Astrocyte of the spinal cord (primary cell): ENCODE measurements around the gene SLC30A2.
"Not testable (repeated sequence)": the region's sequence is repeated elsewhere in the genome, so short reads cannot be mapped to it uniquely, and the experiment has no call there.

Source experiments
- DNase-seq: peaks from one replicate; pipeline ENCODE4 v3.0.0; 2011; ENCODE audit warnings: low read depth, low spot score
- H3K4me3 ChIP-seq: 2 replicates; pipeline ENCODE4 v1.5.1; 2011; ENCODE audit warnings: low read depth, mild to moderate bottlenecking, low read length, moderate library complexity
- in situ Hi-C: cut with HindIII; loops from 2 replicates; pipeline ENCODE4 v1.10.0; 2017; ENCODE audit warnings: low sequenced_read_pairs
- TF ChIP-seq, protein P1 (sequence below): IDR thresholded peaks from 2 replicates; pipeline ENCODE4 v1.5.1; 2012; ENCODE audit warnings: low read depth, mild to moderate bottlenecking, low read length, inconsistent platforms

The SLC30A2 gene

GRCh38 chr1:26045722-26046245, at the start of gene SLC30A2:
TSS of gene SLC30A2 (minus strand) at chr1:26046118. CDS start at chr1:26045896, 222 bp downstream.
- in situ Hi-C loops: no loop called here
- no peak within 1 kb of the TSS for H3K4me3 ChIP-seq
- TF ChIP-seq, protein P1, sequence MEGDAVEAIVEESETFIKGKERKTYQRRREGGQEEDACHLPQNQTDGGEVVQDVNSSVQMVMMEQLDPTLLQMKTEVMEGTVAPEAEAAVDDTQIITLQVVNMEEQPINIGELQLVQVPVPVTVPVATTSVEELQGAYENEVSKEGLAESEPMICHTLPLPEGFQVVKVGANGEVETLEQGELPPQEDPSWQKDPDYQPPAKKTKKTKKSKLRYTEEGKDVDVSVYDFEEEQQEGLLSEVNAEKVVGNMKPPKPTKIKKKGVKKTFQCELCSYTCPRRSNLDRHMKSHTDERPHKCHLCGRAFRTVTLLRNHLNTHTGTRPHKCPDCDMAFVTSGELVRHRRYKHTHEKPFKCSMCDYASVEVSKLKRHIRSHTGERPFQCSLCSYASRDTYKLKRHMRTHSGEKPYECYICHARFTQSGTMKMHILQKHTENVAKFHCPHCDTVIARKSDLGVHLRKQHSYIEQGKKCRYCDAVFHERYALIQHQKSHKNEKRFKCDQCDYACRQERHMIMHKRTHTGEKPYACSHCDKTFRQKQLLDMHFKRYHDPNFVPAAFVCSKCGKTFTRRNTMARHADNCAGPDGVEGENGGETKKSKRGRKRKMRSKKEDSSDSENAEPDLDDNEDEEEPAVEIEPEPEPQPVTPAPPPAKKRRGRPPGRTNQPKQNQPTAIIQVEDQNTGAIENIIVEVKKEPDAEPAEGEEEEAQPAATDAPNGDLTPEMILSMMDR: no peak
- no peak for DNase-seq

DNA sequence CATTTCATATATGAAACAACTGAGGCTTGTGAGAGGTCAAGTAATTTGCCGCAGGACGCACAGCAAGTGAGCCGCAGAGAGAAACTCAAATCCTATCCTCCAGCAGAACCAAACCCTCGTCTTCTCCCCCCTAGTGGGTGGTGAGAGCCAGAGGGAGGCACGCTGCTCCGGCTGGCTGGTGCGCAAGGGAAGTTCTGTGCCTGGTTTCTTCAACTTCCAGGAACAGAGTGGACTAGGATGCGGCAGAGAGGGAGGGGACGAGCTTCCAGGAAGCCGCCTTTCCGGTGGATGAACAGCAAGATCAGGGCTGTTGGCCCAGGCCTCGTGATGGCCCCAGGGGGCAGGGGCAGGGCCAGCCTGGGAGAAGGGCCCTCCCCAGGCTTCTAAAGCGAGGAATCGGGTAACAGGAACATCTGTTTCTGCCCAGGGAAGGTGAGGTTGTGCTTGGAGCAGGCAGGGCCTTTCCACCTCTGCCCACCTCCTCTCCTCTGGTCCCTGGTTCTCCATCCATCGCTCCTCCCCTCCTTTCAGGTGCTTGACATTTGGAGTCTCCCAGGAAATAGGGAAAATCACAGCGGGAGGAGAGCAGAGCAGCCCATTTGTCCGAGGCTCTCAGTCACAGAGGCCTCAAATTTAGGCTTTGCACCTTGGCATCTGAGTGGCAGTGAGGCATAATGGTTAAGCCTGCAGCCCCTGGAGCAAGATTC, 48.9 kb upstream of the SLC30A2 start:
- in situ Hi-C loops: no loop called here
- TF ChIP-seq, protein P1: peak; percentile 7
- peak; percentile 12 for DNase-seq

DNA sequence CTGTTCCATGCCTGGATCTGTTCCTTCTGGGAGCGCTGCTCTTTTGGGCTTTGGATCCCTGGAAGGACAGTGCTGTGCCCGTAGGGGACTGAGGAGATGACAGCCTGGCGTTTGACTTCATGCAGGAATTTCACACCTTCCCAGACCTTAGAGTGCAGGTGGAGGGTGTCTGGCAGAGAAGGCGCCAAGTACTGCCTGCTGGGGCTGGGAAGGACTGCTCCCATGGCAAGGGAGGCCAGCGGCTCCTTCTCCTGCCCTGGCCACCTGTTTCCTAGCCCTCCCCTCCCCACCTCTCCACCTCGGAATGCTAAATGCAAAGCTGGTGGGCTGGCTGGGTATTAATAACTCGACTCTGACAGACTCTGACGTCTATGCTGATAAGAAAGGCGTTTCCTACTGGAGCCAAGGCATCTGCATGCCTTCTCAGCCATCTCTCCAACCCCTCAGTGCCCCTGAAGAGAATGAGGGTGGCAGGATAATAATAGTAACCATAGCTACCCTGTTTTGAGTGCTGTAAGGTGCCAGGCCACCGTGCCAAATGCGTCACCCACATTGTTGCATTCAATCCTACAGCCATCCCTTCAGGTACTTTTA, 48.3 kb upstream of the SLC30A2 start:
- H3K4me3 ChIP-seq: no peak overlapping the region
- TF ChIP-seq, protein P1: no peak
- no peak for DNase-seq
- in situ Hi-C loops: no loop called here

More for the DNA sequence above, 48.9 kb upstream of the SLC30A2 start:
- H3K4me3 ChIP-seq: no peak overlapping the region

DNA sequence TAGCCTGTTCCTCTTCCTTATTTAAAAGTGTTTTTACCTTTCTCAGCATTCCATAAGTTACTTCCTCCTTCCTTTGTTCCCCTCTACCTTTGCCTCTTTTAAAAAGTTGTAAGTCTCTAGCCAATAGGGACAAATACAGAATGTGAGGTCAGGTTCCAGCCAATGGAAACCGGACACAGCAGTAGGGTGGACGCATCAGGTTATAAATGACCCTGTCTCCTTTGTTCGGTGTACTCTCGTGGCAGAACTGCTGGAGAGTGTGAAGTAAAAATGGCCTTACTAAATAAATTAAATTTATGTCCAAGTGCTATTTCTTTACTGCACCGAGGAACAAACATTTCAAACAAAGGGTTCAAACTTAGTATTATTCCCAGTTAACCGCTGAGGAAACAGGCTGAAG, 47.7 kb upstream of the SLC30A2 start:
- in situ Hi-C loops, H3K4me3 ChIP-seq, DNase-seq: not testable (repeated sequence)

GRCh38 chr1:26092422-26092821, 46.5 kb upstream of the SLC30A2 start:
- TF ChIP-seq, protein P1: no peak
- H3K4me3 ChIP-seq: no peak overlapping the region
- DNase-seq: no peak
- in situ Hi-C loops: no loop called here

- in situ Hi-C loops: no loop called here
- TF ChIP-seq, protein P1: no peak
- no peak for DNase-seq
- H3K4me3 ChIP-seq: no peak overlapping the region
Measured at GRCh38 chr1:26090893-26091292, 45.0 kb upstream of the SLC30A2 start.

GRCh38 chr1:26089125-26089524, 43.2 kb upstream of the SLC30A2 start:
- in situ Hi-C loops: no loop called here
- H3K4me3 ChIP-seq: no peak overlapping the region
- TF ChIP-seq, protein P1: no peak
- DNase-seq: no peak
